IMR-90 (cell line): ENCODE data around the gene ETV4. TPM values are rescaled to one million over a fixed set of nuclear protein-coding genes. Genes with fewer than 3 reads are reported as not detected.

Source experiments
- ATAC-seq: fragments of 200-7000 bp; cut with Tn5 transposase; 2 replicates; pipeline ENCODE4 v1.9.1; 2020; ENCODE audit warnings: low read depth, mild to moderate bottlenecking, moderate library complexity
- BruUV-seq: library from RNA; stranded (reverse); fragments of 400-500 nt; replicated peaks from 2 replicates; lab custom pipeline; 2021; lab: Mats Ljungman, UMichigan
- CTCF ChIA-PET: fragments of 300-600 bp; formaldehyde crosslinking; extraction: SDS; loops from one replicate; lab custom pipeline; 2021; ENCODE audit warnings: antibody characterized with exemption; lab: Yijun Ruan, JAX
- POLR2A ChIA-PET: fragments of 300-600 bp; sonication (Branson Sonifier 250); formaldehyde crosslinking; loops from one replicate; lab custom pipeline; 2022; ENCODE audit warnings: antibody characterized with exemption; ENCODE audit not compliant: unreplicated experiment; lab: Charles Lee
- DNase-seq: peaks from one replicate; pipeline ENCODE4 v3.0.0; 2013
- H2AFZ ChIP-seq: replicated peaks from 2 replicates; pipeline ENCODE3; 2013; ENCODE audit warnings: low read length, mild to moderate bottlenecking; ENCODE audit not compliant: poor library complexity
- H2AK5ac ChIP-seq: 2 replicates; pipeline ENCODE4 v1.6.1; 2013; ENCODE audit warnings: low read depth, low read length, inconsistent platforms
- H2AK9ac ChIP-seq: replicated peaks from 2 replicates; pipeline ENCODE3; 2013; ENCODE audit warnings: mild to moderate bottlenecking, low read depth, low read length, moderate library complexity; ENCODE audit not compliant: poor library complexity
- H2BK120ac ChIP-seq: 2 replicates; pipeline ENCODE4 v1.6.1; 2013; ENCODE audit warnings: low read depth, low read length, inconsistent platforms
- H2BK15ac ChIP-seq: 3 replicates; pipeline ENCODE4 v1.6.1; 2013; ENCODE audit warnings: low read depth, low read length, inconsistent platforms
- H2BK20ac ChIP-seq: 2 replicates; pipeline ENCODE4 v1.6.1; 2013; ENCODE audit warnings: low read depth, mild to moderate bottlenecking, inconsistent platforms, low read length, moderate library complexity
- H2BK5ac ChIP-seq: 2 replicates; pipeline ENCODE4 v1.6.1; 2013; ENCODE audit warnings: mild to moderate bottlenecking, low read depth, low read length, inconsistent platforms; ENCODE audit not compliant: poor library complexity, severe bottlenecking
- H3K14ac ChIP-seq: replicated peaks from 2 replicates; pipeline ENCODE4 v1.6.1; 2013; ENCODE audit warnings: low read depth, low read length, inconsistent platforms
- H3K18ac ChIP-seq: 2 replicates; pipeline ENCODE4 v1.6.1; 2013; ENCODE audit warnings: low read depth, low read length, control low read depth
- H3K23ac ChIP-seq: 2 replicates; pipeline ENCODE4 v1.6.1; 2013; ENCODE audit warnings: low read depth, low read length, inconsistent platforms
- H3K27ac ChIP-seq: 2 replicates; pipeline ENCODE4 v1.5.1; 2013; ENCODE audit warnings: mild to moderate bottlenecking, control low read depth, low read length; ENCODE audit not compliant: insufficient read depth
- H3K27me3 ChIP-seq: 2 replicates; pipeline ENCODE4 v1.6.1; 2013; ENCODE audit warnings: low read length; ENCODE audit not compliant: control insufficient read depth, insufficient read depth
- H3K36me3 ChIP-seq: 2 replicates; pipeline ENCODE4 v1.6.1; 2013; ENCODE audit warnings: low read length, mixed read lengths; ENCODE audit not compliant: control insufficient read depth, insufficient read depth
- H3K4ac ChIP-seq: 2 replicates; pipeline ENCODE4 v1.6.1; 2013; ENCODE audit warnings: low read depth, low read length, inconsistent platforms
- H3K4me1 ChIP-seq: 2 replicates; pipeline ENCODE4 v1.6.1; 2013; ENCODE audit warnings: low read length, mixed read lengths; ENCODE audit not compliant: control insufficient read depth, insufficient read depth
- H3K4me2 ChIP-seq: 2 replicates; pipeline ENCODE4 v1.6.1; 2013; ENCODE audit warnings: low read depth, mild to moderate bottlenecking, control low read depth, low read length, moderate library complexity
- H3K4me3 ChIP-seq: 2 replicates; pipeline ENCODE4 v1.5.1; 2013; ENCODE audit warnings: low read depth, mild to moderate bottlenecking, control low read depth, low read length, moderate library complexity; ENCODE audit not compliant: insufficient read depth
- H3K56ac ChIP-seq: 2 replicates; pipeline ENCODE4 v1.6.1; 2013; ENCODE audit warnings: low read length, inconsistent platforms; ENCODE audit not compliant: insufficient read depth; ENCODE audit errors: extremely low read depth
- H3K79me1 ChIP-seq, 2 experiments: 2 replicates each; pipeline ENCODE4 v1.6.1; 2013; ENCODE audit warnings: low read length in 2 of 2, inconsistent platforms in 1 of 2, low read depth in 1 of 2
- H3K9ac ChIP-seq: 2 replicates; pipeline ENCODE4 v1.6.1; 2013; ENCODE audit warnings: low read depth, low read length, control low read depth
- H3K9me1 ChIP-seq: 2 replicates; pipeline ENCODE4 v1.6.1; 2013; ENCODE audit warnings: low read length, inconsistent platforms; ENCODE audit not compliant: insufficient read depth
- H3K9me3 ChIP-seq: 2 replicates; pipeline ENCODE4 v1.6.1; 2013; ENCODE audit warnings: low read length; ENCODE audit not compliant: control insufficient read depth, insufficient read depth
- H4K20me1 ChIP-seq: 2 replicates; pipeline ENCODE4 v1.6.1; 2013; ENCODE audit warnings: low read length, inconsistent platforms; ENCODE audit not compliant: insufficient read depth
- H4K5ac ChIP-seq: 2 replicates; pipeline ENCODE4 v1.6.1; 2013; ENCODE audit warnings: mild to moderate bottlenecking, low read depth, low read length, control low read depth
- H4K8ac ChIP-seq, 2 experiments: 2 replicates each; pipeline ENCODE4 v1.6.1; 2013; ENCODE audit warnings: low read depth in 2 of 2, low read length in 2 of 2, control low read depth in 1 of 2, inconsistent platforms in 1 of 2
- H4K91ac ChIP-seq: 2 replicates; pipeline ENCODE4 v1.6.1; 2013; ENCODE audit warnings: low read depth, low read length, inconsistent platforms; ENCODE audit not compliant: insufficient read depth
- BHLHE40 ChIP-seq: fragments of 150-350 bp; IDR thresholded peaks from 2 replicates; pipeline ENCODE4 v1.6.1; 2016; ENCODE audit warnings: mild to moderate bottlenecking, low read depth, low read length
- CEBPB ChIP-seq: IDR thresholded peaks from 2 replicates; pipeline ENCODE4 v1.6.1; 2012; ENCODE audit warnings: low read depth, low read length, improper control_type of control experiment
- CHD1 ChIP-seq: IDR thresholded peaks from 2 replicates; pipeline ENCODE4 v1.6.1; 2012; ENCODE audit warnings: low read depth, low read length, improper control_type of control experiment
- CTCF ChIP-seq: conservative IDR thresholded peaks from 2 replicates; pipeline ENCODE4 v1.5.1; 2012; ENCODE audit warnings: mild to moderate bottlenecking, low read depth, low read length, improper control_type of control experiment
- ELK1 ChIP-seq: fragments of 150-350 bp; IDR thresholded peaks from 2 replicates; pipeline ENCODE4 v1.6.1; 2016; ENCODE audit warnings: low read depth, mild to moderate bottlenecking, low read length, moderate library complexity, borderline replicate concordance
- FOS ChIP-seq: fragments of 150-350 bp; IDR thresholded peaks from 2 replicates; pipeline ENCODE4 v1.6.1; 2016; ENCODE audit warnings: low read depth, low read length
- MAFK ChIP-seq: IDR thresholded peaks from 2 replicates; pipeline ENCODE4 v1.6.1; 2012; ENCODE audit warnings: low read depth, low read length, improper control_type of control experiment
- MAZ ChIP-seq: IDR thresholded peaks from 2 replicates; pipeline ENCODE4 v1.6.1; 2012; ENCODE audit warnings: low read depth, mild to moderate bottlenecking, low read length, improper control_type of control experiment, moderate library complexity, borderline replicate concordance
- MXI1 ChIP-seq: IDR thresholded peaks from 2 replicates; pipeline ENCODE4 v1.6.1; 2012; ENCODE audit warnings: low read depth, mild to moderate bottlenecking, low read length, moderate library complexity, borderline replicate concordance
- NFE2L2 ChIP-seq: fragments of 150-350 bp; IDR thresholded peaks from 2 replicates; pipeline ENCODE4 v1.6.1; 2016; ENCODE audit warnings: low read depth, mild to moderate bottlenecking, low read length
- POLR2A ChIP-seq: IDR thresholded peaks from 2 replicates; pipeline ENCODE4 v1.6.1; 2012; ENCODE audit warnings: mild to moderate bottlenecking, low read depth, low read length
- RAD21 ChIP-seq: IDR thresholded peaks from 2 replicates; pipeline ENCODE4 v1.6.1; 2012; ENCODE audit warnings: low read length, improper control_type of control experiment
- RCOR1 ChIP-seq: IDR thresholded peaks from 2 replicates; pipeline ENCODE4 v1.6.1; 2012; ENCODE audit warnings: mild to moderate bottlenecking, low read length, improper control_type of control experiment; ENCODE audit not compliant: insufficient replicate concordance
- RFX5 ChIP-seq: IDR thresholded peaks from 2 replicates; pipeline ENCODE4 v1.8.0; 2012; ENCODE audit warnings: low read depth, mild to moderate bottlenecking, low read length, moderate library complexity
- SMC3 ChIP-seq: fragments of 150-350 bp; IDR thresholded peaks from 2 replicates; pipeline ENCODE4 v1.6.1; 2016; ENCODE audit warnings: low read depth, mild to moderate bottlenecking, antibody characterized with exemption, low read length, moderate library complexity
- USF2 ChIP-seq: fragments of 150-350 bp; IDR thresholded peaks from 2 replicates; pipeline ENCODE4 v1.6.1; 2017; ENCODE audit warnings: mild to moderate bottlenecking, antibody characterized with exemption, low read length, low read depth
- WGBS, 2 experiments: methylation state at CpG; one replicate each; pipeline versions ENCODE4 v1.1.5 to v1.1.7; 2013; ENCODE audit warnings: missing lambda C conversion rate in 2 of 2; ENCODE audit not compliant: insufficient read length in 1 of 2; ENCODE audit errors: extremely low coverage in 2 of 2; 5-methylcytosine and 5-hydroxymethylcytosine counted together
- dilution Hi-C: fragments of 300-500 bp; cut with HindIII; formaldehyde crosslinking; loops from one replicate; pipeline ENCODE4 v1.14.3; 2018; ENCODE audit warnings: low sequenced_read_pairs; ENCODE audit not compliant: unreplicated experiment
- in situ Hi-C: fragments of 300-500 bp; cut with MboI; formaldehyde crosslinking; loops from 3 replicates; pipeline ENCODE4 v1.14.3; 2019; ENCODE audit warnings: low sequenced_read_pairs, inconsistent platforms, mixed read lengths
- intact Hi-C: fragments of 100-400 bp; cut with micrococcal nuclease; formaldehyde crosslinking; loops from 2 replicates; pipeline ENCODE4 v1.10.0; 2022
- polyA plus RNA-seq, 3 experiments: library from polyadenylated mRNA; depleted of rRNA; stranded (reverse); fragments of >200 nt; gene quantifications; 2 replicates each; pipeline ENCODE4 v1.2.3, GENCODE V29; 2012; ENCODE audit warnings: low replicate concordance in 1 of 3
- total RNA-seq: library from RNA; depleted of rRNA; stranded (reverse); fragments of >200 nt; gene quantifications from 2 replicates; pipeline ENCODE4 v1.2.3, GENCODE V29; 2012

ETV4 gene
- total and polyA plus RNA-seq, 2 of the 4 experiments (the other 2 are of a cell fraction): 4.3 to 13.2 TPM

GRCh38 chr17:43549496-43549895 is 3.4 kb upstream of the ETV4 start:
- no peaks in the 10 kb centered on the region for H4K20me1 ChIP-seq

More at GRCh38 chr17:43549496-43549895, 3.4 kb upstream of the ETV4 start:
- ChIA-PET POLR2A (no interaction called here), CTCF (no interaction called here)
- H2BK120ac ChIP-seq: no peak overlapping the region
- peaks cover 0 to 8% of the 10 kb centered on the region in 2 experiments; a peak in 1 of 4 replicates for H3K79me1 ChIP-seq
- intact Hi-C loops: no loop called here
- no peak overlapping the region for H3K18ac ChIP-seq
- H3K4me3 ChIP-seq: no peak overlapping the region
- no peak overlapping the region for H2BK20ac ChIP-seq
- H3K56ac ChIP-seq: no peak overlapping the region
- no peak overlapping the region for H4K8ac ChIP-seq
- TF ChIP-seq MAFK: no peak
- TF ChIP-seq USF2: no peak
- no peak for TF ChIP-seq NFE2L2
- no peak for TF ChIP-seq BHLHE40
- TF ChIP-seq FOS: no peak
- TF ChIP-seq RCOR1: no peak
- no peak for TF ChIP-seq CEBPB
- no peak for TF ChIP-seq RAD21
- TF ChIP-seq CHD1: no peak
- TF ChIP-seq POLR2A: no peak
- TF ChIP-seq SMC3: no peak
- TF ChIP-seq MAZ: no peak
- no peak for TF ChIP-seq MXI1
- TF ChIP-seq CTCF: no peak
- TF ChIP-seq ELK1: no peak
- TF ChIP-seq RFX5: no peak
- H2AK5ac ChIP-seq: no peak overlapping the region
- no peak overlapping the region for H4K5ac ChIP-seq
- H3K4ac ChIP-seq: no peak overlapping the region
- in situ Hi-C loops: no loop called here
- no peak overlapping the region for H4K91ac ChIP-seq
- no peak overlapping the region for H3K27ac ChIP-seq
- H3K9me3 ChIP-seq: no peaks in the 10 kb centered on the region
- dilution Hi-C loops: no loop called here
- DNase-seq (no peak), ATAC-seq (no peak)
- no TSS peak for BruUV-seq
- H2AK9ac ChIP-seq: no peak overlapping the region
- WGBS, 2 experiments: 83% methylated on average over 3 of the region's 5 CpGs; no CpG with 5 or more reads in 1 of the 2 experiments
- no peak overlapping the region for H3K4me2 ChIP-seq
- no peak overlapping the region for H2AFZ ChIP-seq
- H3K36me3 ChIP-seq: no peaks in the 10 kb centered on the region
- peaks cover 6% of the 10 kb centered on the region for H3K4me1 ChIP-seq
- no peak overlapping the region for H3K9ac ChIP-seq
- no peaks in the 10 kb centered on the region for H3K27me3 ChIP-seq
- no peaks in the 10 kb centered on the region; the same call in 1 of the 2 replicates for H3K9me1 ChIP-seq
- no peak overlapping the region for H2BK15ac ChIP-seq
- no peak overlapping the region for H2BK5ac ChIP-seq
- H3K14ac ChIP-seq: no peak overlapping the region
- no peak overlapping the region for H3K23ac ChIP-seq
